Brain pericyte (primary cell): Measurements from ENCODE around the gene KLF14.
"Not testable (repeated sequence)": the region's sequence is repeated elsewhere in the genome, so short reads cannot be mapped to it uniquely, and the experiment has no call there.

Experiments used
- DNase-seq: peaks from one replicate; pipeline ENCODE4 v3.0.0-alpha.2; 2012; ENCODE audit warnings: low read depth, low spot score

Gene KLF14

DNA sequence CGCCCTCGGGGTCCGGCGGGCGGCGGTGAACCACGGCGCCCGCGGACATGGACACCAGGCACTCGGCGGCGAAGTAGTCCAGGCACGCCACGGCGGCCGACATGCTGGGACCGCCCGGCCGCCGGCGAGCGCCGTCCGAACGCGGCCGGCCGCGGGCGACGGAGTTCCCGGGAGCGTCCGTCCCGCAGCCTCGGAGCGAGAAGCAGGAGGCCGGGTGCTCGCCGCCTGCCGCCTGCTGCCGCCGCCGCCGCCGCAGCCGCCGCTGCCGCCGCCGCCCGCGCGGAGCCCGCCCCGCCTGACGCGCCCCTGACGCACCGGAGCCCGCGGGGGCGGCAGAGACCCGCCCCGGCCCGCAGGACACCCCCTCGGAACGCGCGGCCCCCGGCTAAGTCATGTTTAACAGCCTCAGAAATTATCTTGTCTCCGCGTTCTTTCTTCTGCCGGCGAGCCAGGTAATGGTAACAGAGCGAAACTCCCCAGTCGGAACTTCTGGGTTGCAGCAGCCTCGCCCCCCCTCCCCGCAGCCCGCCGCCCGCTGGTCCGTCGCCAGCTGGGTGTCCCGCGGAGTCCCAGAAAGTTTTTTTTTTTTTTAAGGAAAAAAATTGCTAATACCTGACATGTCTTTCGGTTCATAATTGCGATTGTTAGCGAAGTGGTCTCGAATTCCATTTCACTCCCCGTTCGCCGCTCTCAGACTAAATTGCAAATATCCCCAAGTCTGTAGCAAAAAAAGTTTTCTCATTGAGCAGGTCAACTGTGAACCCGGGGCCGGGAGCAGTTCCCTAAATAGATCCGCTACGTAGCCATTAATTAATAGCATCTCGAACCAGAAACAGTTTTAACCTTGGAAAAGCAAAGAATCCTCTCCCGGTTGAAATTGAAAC, at the start of gene KLF14:
TSS of gene KLF14 (minus strand) at position 277 of the 884 bp plus-strand sequence. CDS start at position 103, 174 bp downstream.
- DNase-seq: no peak

GRCh38 chr7:130781346-130781745, 47.3 kb upstream of the KLF14 start:
- no peak for DNase-seq

GRCh38 chr7:130777426-130777825, 43.4 kb upstream of the KLF14 start:
- no peak for DNase-seq

DNA sequence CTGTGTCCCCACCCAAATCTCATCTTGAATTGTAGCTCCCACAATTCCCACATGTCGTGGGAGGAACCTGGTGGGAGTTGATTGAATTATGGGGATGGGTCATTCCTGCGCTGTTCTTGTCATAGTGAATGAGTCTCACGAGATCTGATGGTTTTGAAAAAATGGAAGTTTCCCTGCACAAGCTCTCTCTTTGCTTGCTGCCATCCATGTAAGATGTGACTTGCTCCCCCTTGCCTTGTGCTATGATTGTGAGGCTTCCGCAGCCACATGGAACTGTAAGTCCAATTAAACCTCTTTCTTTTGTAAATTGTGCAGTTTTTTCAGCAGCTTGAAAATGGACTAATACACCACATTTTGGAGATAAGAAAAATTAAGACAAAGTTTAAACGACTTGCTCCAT, 38.4 kb upstream of the KLF14 start:
- not testable (repeated sequence) for DNase-seq

DNA sequence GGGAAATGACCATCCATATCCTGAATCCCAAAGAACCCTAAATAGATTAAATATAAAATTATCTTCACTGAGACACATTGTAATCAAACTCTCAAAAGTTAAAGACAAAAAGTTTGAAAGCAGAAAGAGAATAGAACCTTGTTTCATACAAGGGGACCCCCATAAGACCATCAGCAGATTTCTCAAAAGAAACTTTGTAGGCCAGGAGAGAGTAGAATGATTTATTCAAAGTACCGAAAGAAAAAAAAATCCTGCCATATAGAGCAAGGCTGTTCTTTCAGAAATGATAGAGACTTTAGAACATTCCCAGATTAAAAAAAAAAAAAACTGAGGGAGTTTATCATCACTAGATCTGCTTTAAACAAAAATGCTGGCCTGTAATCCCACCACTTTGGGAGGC, 34.8 kb upstream of the KLF14 start:
- DNase-seq: no peak

DNA sequence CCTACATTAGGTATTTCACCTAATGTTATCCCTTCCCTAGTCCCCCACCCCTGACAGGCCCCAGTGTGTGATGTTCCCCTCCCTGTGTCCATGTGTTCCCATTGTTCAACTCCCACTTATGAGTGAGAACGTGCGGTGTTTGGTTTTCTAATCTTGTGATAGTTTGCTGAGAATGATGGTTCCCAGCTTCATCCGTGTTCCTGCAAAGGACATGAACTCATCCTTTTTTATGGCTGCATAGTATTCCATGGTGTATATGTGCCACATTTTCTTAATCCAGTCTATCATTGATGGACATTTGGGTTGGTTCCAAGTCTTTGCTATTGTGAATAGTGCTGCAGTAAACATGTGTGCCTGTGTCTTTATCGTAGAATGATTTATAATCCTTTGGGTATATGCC, 30.6 kb upstream of the KLF14 start:
- not testable (repeated sequence) for DNase-seq

- no peak for DNase-seq
Observed at GRCh38 chr7:130758429-130759056, 24.5 kb upstream of the KLF14 start.

GRCh38 chr7:130756316-130756715, 22.3 kb upstream of the KLF14 start:
- no peak for DNase-seq

- no peak for DNase-seq
Observed at GRCh38 chr7:130752424-130752823, 18.4 kb upstream of the KLF14 start.

DNA sequence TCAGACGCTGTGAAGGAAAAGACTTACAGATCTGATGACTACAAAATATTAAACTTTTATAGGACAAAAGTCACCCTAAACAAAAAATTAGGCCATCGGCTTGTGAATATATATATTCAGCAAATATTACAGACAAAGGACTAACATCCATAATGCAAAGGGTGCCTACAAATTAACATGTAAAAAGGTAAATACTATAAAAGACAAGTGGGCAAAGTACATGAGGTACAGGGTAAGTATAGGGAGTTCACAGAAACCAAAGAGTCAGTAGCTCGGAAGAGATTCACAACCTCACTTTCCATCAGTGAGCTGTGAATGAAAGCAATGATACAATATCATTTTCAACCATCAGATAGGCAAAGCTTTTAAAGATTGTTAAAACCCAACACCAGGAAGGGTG, 16.7 kb upstream of the KLF14 start:
- DNase-seq: no peak

GRCh38 chr7:130748531-130749389, 14.8 kb upstream of the KLF14 start:
- DNase-seq: no peak

- no peak for DNase-seq
Observed at GRCh38 chr7:130741331-130741995, 7.5 kb upstream of the KLF14 start.

GRCh38 chr7:130740606-130741005, 6.6 kb upstream of the KLF14 start:
- DNase-seq: no peak

DNA sequence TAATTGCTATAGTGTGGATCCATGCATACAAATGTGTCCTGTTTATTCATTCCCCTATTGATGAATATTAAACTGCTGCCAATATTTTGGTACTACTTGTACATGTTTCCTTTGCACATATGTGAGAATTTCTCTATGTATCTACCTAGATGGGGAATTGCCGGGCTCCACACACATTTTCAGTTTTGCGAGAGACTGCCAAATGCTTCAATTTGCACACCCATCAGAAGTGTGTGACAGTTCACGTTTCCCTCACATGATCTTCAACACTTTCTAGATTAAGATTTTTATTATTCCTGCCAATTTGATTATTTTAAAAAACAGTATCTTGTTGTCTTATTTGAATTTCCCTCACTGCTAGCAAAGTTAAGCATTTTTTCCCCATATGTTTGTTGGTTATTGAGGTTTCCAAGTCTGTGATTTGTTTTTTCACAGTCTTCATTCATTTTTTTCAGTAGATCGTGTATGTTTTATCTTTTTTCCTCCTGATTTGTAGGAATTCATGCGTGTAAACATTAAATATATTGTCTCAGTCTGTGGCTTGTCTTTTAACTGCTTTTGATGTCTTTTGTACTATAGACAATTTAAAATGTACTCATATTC, 2.4 kb upstream of the KLF14 start:
- DNase-seq: no peak

DNA sequence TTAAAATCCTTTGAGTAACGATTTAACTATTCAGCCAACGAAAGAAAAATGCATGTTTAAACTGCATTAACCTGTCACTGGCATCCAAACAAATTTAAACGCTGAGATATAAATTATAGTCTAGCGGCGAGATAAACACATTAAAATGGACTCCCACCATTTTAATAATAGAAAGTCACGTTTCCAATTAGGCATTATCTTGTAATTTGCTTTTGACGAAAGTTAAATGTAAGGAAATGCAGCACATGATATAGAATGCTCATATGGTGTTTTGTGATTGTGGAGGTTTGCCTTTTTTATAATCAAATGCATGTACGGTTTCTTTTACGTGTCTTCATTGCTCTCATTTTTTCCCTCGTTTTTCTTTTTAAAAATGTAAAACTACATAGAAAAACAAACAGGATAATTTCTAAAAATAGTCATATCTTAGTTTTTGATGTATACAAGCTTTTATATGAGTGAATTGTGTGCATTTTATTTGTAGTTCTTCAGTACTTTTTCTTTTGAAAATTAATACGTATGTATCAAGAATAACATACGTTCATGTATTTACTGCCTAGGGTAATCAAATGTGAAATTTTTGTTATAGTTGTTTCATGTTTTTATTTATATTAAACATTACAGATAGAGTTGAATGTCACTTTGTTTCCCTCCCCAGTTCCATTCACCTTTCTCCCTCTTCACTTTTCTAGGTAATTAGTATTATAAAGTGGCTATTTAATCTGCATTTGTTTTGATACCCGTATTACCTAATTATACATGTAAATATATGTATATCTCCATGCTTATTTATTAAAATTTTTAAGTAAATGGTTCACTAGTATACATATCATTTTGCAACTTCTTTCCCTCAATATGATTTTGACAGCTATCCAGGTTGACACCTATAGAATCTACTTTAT, 1.1 kb upstream of the KLF14 start:
- no peak for DNase-seq

DNA sequence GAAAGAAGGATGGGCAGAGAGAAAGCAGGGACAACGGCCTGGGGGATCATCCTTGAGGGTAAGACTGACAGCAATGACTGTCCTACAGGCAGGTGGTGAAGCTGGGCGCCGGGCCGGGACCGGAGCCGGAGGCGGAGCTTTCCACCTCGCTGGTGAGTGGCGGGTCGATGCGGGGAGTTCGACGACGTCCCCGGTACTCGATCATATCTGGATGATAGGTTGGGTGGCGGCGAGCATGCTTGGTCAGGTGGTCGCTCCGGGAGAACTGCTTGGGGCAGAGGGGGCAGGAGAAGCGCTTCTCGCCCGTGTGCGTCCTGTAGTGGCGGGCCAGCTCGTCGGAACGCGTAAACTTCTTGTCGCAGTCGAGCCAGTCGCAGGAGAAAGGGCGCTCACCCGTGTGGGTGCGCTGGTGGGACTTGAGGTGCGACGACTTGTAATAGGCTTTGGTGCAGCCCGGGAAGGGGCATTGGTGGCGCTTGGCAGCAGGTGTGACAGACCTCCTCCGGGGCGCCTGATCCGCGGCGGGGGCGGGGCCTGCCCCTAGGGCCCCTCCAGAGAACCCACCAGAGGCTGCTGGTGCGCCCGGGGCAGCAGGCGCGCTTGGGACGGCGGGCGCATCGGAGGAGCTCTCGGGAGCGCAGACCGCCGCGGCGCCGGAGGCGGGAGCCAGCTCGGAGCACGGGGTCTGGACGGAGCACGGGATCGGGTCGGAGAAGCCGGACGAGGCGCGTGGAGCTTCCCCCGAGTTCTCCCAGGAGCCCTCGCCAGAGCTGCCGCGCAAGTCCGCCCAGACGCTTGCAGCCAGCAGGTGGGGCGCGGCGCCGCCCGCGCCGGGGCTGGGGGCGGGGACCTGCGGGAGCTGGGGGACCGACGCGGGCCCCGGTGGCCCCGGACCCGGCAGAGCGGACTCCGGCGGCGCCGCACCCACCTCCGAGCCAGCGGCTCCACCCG, 752 bp downstream of the KLF14 start:
- no peak for DNase-seq

DNA sequence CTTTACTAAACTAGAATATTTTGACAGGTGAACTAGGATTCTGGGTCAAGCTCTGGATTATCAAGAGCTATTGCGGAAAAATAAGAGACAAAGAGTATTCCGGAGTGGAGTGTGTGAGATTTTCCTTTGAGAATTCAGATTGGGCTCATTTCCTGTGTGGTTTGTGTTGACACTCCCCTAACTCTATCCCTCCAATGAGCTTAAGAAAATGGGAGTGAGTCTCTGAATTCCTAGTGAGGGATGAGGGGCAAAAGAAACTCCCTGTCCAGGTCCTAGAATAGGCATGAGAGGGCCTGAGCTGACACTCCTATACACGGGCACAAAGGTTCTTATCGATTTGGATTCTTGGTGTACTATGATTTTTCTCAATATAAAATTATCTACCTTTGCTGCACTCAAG, 10.2 kb downstream of the KLF14 start:
- no peak for DNase-seq

DNA sequence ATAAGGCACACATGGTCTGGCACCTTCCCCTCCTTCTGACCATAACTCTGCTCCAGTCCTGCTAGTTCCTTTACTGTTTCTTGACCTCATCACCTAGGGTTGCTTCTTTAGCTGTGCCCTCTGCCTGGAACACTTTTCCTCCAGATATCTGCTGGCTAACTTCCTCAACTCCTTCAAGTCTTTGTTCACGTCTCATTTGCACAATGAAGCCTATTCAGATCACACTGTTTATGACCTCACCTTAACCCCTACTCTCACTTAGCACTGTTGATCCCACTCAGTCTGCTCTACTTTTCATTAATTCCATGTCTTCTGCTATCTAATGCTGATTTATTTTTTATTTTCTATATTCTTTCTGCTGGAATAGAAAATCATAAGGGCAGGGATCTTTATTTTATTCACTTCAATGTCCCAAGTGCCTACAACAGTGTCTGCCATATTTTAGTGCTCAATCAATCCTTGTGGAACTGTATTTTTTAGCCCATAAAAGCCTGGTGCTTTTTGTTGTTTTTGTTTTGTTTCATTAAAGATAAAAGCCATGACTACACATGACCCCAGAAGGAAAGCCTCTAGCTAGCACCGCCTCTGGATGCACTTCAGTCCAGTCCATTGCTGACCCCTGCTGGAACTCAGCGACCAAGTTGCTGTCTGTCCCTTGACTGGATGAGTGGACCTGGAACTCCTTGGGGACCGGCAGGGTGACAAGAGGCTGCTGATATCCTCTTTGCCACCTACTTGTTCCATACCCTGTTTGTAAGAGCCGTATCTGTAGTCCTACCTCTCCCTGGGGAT, 12.3 kb downstream of the KLF14 start:
- no peak for DNase-seq
